RCC 7860 (cell line): Measurements from ENCODE around the gene ANKRD40.
"Not testable (repeated sequence)": the region's sequence is repeated elsewhere in the genome, so short reads cannot be mapped to it uniquely, and the experiment has no call there.

ENCODE experiments used
- DNase-seq: peaks from one replicate; pipeline ENCODE4 v3.0.0-alpha.2; 2015; ENCODE audit warnings: low spot score
- FAIRE-seq: peaks from 2 replicates; lab custom pipeline; 2012; peaks lifted over from hg19 to GRCh38; lab: Jason Lieb, UNC

ANKRD40 gene

DNA sequence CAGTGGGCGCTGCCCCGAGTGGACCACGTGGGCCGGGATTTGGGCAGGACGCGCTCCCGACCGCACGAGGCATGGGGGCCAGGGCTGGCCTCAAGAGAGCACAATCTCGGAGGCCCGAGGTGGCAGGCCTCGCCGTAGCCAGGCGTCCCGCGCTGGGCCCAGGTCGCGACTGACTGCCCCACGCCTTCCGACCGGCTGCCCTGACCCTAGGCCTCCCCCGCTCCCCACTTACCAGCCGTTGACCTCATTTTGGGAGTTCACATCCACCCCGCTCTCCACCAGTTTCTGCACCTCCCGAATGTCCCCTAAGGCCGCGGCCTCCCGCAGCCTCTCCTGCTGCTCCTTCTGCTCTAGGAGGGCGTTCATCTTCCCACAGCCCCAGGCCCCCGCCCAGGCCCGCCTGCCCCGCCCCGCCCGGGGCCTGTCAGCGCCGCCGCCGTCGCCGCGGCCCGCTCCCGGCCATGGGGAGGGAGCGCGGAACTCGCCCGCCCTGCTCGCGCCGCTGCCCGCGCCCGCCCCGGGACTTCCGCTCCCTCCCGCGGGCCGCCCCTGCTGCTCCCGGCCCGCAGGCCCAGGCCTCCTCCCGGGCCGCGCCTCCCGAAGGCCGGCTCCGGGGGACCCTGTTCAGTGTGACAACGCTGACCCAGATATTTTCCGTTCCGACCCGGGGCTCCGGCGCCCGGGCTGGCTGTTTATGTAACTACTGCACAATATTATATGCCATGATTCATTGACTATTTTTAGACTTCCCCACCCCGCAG, at the start of gene ANKRD40:
ANKRD40 (minus strand) TSS at position 626 of the 761 bp plus-strand sequence; CDS start at position 366, 260 bp downstream.
- FAIRE-seq: peak; percentile 18
- peak; percentile 86 for DNase-seq

DNA sequence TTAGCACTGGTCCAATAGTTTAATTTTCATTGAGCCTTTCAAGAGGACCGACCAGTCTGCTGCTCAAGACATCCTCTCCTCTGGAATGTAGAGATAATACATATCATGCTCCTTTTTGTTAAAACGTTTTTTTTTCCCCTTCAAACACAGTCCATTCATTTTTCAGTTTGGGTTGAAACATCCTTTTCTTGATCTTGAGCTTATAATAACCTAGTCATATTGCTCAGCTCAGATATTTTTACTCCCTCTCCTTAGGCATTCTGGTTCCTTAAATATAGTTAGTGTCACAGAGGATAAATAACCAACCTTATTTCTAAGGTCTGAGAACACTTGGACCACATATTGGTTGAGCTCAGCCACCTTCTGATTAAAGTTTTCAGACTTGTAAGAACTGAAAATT, 46.8 kb upstream of the ANKRD40 start:
- DNase-seq (no peak), FAIRE-seq (no peak)

DNA sequence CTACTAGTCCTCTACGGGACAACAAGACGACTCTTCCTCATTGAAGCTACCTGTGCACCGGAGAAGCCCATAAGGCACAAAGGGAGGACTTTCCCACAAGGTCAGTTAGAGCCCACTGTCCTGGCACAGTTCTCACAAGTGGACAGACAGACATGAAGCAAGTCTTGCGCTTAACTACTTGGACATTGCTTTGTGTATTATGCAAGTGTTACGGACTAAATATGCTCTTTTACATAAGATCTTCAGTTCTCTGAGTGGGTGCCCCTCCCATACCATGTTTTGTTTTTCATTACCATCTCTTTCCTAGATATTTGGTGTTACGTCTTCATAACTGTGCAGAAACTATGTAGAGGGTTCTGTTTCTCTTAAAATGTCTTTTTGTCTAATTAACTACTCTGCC, 41.5 kb upstream of the ANKRD40 start:
- no peak for DNase-seq
- FAIRE-seq: no peak

GRCh38 chr17:50745631-50746030, 37.9 kb upstream of the ANKRD40 start:
- no peak for DNase-seq
- no peak for FAIRE-seq

DNA sequence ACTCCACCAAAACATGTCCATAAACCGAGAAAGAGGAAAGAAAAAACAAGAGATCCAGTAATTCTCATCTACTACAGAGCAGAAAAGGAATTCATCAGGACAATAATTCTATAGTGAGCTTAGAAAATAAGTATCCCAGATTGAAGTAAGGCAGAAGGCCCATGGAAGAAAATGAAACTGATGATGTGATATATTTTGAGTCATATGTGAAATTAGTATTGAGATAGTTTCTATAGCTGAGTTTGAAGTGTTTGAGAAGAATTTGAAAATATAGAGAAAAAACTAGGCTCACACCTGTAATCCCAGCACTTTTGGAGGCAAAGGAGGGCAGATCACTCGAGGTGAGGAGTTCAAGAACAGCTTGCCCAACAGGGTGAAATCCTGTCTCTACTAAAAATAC, 31.4 kb upstream of the ANKRD40 start:
- FAIRE-seq: no peak
- no peak for DNase-seq

DNA sequence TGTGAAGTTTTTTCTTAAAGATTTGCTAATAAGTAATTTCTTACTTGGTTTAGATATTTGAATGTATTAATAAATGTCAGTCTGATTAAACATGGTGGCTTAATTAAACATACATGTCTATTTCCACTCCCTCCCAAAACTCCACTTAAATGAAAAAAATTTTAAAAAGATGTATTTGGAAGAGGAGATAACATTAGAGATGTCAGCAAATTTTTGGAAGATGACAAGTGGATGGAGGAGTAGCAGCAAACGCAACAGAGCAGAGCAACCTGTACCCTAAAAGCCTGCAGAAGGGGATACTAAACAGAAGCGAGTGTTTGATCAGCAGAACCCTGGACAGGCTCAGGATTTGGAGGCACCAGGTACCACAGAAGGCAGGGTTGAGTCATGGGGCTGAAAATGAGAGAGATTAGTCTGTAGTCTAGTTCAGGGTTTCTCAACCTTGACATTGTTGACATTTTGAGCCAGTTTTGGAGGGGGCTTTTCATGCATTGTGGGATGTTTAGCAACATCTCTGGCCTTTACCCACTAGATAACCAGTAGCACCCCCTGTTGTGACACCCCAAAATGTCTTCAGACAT, 29.5 kb upstream of the ANKRD40 start:
- FAIRE-seq (no peak), DNase-seq (no peak)

DNA sequence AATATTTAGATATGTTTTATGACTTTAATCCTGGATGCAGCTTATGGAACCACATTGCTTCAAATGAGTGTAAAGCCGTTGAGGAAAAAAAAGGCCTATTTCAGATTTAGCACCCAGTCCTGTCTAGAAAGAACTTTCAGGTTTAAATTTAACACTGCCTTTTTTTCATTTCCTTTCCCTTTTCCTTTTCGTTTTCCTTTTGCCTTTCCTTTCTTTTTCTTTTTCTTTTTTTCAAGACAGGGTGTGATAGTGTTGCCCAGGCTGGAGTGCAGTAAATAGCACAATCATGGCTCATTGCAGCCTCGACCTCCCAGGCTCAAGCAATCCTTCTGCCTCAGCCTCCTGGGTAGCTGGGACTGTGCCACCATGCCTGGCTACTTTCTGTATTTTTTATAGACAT, 27.6 kb upstream of the ANKRD40 start:
- DNase-seq (no peak), FAIRE-seq (no peak)

DNA sequence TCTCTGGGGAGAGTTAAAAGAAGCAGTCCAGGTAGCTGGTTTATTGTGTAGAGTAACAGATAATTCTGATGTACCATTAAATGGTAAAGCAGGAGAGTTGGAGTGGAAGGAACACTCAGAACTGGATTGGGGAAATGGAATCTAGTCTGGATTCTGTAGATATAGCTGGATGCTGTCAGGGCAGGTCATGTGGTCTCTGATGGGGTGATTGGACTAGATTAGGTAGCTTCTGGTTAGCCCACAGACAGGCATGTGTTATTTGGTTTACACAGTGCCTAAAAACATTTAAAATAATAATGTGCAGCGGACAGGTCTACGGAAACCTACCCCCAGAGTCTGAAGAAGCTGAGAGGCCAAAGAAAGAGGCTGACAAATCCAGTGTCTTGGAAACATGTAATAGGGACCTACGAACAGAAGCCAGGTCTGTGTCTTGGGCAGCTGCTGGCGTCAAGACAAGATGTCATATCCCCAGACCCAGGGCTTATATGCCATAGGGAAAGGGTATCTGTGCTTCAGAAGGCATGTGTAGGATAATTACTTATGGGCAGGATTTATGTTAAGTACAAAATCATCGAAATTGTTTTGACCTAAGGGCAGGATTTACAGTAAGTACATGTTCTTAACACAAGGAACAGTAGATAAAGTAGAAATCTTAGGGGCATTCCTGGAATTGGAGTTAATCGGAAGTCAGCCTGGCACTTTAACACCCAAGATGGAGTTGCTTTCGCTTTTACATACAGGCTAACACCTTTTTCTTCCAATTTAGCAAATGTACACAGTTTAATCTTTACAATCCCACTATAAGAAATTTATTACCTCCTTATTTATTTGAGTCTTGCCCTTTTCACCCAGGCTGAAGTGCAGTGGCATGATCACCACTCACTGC, 24.1 kb upstream of the ANKRD40 start:
- FAIRE-seq (no peak), DNase-seq (no peak)

GRCh38 chr17:50728881-50729765, 21.4 kb upstream of the ANKRD40 start:
- DNase-seq: no peak
- no peak for FAIRE-seq

DNA sequence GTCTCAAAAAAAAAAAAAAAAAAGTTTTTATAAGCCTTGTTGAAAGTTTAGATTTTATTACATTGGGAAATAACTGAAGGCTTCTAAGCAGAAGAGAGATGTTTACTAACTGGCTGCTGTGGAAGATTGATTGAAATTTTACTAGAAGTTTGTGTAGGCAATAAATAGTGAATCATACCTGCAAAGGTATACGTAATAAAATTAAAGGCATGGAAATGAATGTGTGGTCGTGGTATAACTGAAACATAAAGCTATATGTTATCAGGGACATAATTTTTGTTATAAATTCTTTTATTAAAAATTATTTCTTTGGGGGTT, 20.4 kb upstream of the ANKRD40 start:
- FAIRE-seq: no peak
- no peak for DNase-seq

DNA sequence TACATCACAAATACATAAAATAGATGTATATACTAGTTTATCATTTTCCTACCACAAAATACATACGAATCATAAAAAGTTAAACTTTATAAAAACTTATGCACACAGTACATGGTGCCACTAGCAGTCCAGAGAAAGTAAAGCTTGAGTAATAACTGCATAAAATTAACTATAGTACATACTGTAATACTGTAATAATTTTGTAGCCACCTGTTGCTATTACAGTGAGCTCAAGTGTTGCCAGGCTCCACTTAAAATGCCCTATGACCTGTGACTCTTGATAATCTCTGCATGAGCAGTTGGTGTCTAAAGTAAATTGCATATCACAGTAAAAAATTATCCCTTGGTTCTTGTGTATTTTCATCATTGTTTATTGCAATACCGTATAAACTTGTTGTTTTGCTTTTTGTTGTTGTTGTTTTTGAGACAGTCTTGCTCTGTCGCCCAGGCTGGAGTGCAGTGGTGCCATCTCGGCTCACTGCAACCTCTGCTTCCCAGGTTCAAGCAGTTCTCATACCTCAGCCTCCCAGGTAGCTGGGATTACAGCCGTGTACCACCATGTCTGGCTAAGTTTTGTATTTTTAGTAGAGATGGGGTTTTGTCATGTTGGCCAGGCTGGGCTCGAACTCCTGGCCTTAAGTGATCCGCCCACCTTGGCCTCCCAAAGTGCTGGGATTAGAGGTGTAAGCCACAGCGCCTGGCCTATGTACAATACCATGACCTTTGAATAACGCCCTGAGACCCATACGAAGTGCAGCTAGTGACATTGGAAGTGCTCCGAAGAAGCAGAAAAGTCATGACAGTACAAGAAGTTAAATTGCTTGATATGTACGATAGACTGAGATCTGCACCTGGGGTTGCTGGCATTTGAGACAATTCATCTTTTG, 18.3 kb upstream of the ANKRD40 start:
- DNase-seq (no peak), FAIRE-seq (no peak)

DNA sequence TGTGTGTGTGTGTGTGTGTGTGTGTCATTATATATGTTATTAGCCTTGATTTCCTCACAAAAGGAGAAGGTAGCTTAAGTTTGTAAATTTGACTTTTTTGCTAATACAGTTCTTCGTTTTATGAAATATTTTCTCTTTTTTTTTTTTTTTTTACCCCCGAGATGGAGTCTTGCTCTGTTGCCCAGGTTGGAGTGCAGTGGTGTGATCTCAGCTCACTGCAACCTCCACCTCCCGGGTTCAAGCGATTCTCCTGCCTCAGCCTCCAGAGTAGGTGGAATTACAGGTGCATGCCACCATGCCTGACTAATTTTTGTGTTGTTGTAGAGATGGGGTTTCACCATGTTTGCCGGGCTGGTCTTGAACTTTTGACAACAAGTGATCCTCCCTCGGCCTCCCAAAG, 16.9 kb upstream of the ANKRD40 start:
- FAIRE-seq, DNase-seq: not testable (repeated sequence)

DNA sequence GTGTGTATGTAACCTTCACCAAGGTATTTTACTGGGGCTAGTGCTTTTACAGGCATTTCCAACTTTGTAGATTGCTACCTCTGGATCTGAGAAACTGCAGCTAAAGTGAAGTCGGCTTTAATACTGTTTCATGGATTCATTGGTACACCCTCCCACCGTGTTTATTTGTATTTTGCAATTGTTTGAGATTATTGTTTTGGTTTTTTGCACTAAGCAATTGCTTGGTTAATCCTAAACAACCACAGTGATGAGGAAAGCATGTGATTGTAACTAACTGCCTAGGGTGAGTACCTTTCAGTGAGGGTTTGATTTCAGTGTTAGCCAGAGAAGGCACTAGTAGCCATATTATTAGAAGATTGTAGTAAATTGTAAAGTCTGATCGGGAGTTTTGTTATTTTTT, 15.0 kb upstream of the ANKRD40 start:
- no peak for DNase-seq
- no peak for FAIRE-seq

DNA sequence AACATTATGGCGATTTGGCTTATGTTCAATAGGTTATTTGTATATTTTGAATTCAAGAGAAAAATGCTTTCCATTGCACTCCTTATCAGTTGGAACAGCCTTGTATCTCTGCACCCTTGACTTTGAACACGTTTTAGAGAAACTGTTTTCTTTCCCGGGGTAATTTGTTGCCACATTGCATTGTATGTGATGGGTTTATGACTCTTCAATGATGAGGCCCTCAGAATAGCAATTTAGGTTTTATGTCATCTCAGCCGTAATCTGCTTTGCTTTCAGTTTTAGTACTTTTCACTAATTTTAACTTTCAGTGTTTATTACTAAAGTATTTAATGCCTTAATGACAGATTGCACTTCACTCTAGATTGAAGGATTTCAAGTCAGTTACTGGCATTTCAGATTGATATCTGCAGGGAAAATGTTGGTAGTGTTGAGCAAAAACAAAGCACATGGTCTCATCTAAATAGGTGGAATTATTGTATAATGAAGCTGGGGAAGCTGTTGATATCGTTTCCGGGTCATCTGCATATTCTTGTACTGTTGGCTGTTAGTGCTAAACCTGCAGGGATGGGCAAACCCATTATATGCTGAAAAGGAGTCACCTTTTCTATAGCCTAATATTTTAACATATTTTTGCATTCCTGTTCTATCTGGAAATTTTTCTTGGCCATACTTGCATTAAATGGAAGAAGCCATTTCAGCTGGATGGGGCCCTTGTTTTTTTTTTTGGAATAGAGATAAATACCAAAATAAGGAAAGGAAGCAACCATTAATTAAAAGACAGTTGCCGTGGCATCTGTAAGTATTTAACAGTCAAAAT, 13.7 kb upstream of the ANKRD40 start:
- FAIRE-seq (no peak), DNase-seq (no peak)

- FAIRE-seq (no peak), DNase-seq (no peak)
Observed at GRCh38 chr17:50719924-50720794, 12.4 kb upstream of the ANKRD40 start.

- DNase-seq (peak; percentile 85), FAIRE-seq (no peak)
Observed at GRCh38 chr17:50719144-50719923, 11.6 kb upstream of the ANKRD40 start, which contains the start of gene LUC7L3. LUC7L3 (plus strand) TSS chr17:50719603; CDS start chr17:50719733, 130 bp downstream.

- FAIRE-seq: no peak
- DNase-seq: no peak
Observed at GRCh38 chr17:50715471-50715870, 7.8 kb upstream of the ANKRD40 start.
